ENCODE measurements around the gene MPST.

Gene MPST

DNA sequence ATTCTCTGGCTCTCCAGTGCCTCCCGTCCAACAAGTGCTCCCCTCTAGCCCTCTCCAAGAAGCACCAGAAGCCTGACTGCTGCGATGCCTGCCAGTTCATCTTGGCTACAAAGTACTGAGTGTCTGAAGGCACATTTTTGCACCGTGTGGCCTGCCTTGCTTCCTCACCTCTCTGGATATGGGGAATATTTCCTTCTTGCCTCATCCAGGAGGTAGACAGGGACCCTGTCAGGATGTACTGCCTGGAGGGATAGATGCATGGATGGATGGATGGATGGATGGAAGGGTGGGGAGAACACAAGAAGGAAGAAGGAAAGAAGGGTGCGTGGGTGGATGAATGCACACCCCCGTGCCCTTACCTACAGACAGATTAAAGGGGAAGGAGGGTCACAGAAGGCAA lies 59.6 kb downstream of the MPST start:
- DNase-seq (ENCODE audit: low read depth, low spot score) = no peak

All from ELF-1 (cell line).